ENCODE measurements around the gene PNKD.

The PNKD gene

DNA sequence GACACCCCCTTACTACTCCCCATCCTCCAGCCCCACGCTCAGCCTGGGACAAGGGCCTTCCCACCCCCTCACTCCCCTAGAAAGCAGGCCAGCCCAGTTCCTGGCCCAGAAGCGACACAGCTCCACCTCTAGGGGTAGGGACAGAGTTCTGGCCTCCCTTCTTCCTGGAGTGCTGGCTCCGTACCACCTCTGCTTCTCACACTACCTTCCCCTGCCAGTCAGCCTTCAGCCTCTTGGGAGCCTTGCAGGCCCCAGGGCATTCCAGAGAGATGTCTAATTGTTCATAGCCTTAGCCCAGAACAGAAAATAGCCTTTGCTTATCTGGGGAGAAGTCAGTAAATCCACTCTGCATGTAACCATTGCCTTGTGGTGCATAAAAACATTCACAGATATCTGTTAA is 73.3 kb downstream of the PNKD start:
- DNase-seq (ENCODE audit: low read depth), result no peak

DNA sequence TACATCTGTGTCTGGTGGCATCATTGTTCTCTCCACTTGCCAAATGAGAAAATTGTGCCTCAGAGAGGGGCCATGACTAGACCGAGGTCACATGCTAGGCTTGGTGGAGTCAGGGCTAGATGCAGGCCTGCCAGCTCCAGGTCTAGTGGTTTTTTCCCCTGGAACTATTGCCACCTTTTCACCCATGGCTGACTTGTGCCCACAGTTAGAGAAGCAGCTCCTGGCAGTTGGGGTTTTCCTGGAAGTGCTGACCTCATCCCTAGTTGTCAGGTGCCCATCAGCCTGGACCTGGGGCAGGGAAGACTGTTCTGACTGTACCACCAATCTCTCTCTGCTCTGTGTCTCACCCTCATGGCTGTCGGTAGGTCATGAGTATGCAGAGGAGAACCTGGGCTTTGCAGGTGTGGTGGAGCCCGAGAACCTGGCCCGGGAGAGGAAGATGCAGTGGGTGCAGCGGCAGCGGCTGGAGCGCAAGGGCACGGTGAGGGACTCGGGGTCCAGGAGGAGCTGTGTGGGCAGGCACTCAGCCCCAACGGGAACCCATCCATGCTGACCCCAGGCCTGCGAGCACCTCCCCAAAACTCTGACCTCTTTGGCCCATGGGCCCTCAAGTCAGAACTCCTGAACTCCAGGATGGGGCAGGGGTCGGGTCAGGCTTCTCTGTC is 73.9 kb downstream of the PNKD start:
- no peak for DNase-seq (ENCODE audit: low read depth)

- DNase-seq (ENCODE audit: low read depth), result no peak
Measured at GRCh38 chr2:218344755-218345417, 74.6 kb downstream of the PNKD start.

- DNase-seq (ENCODE audit: low read depth), result no peak
Measured at GRCh38 chr2:218345491-218346236, 75.3 kb downstream of the PNKD start.

GRCh38 chr2:218347172-218347571 is 76.9 kb downstream of the PNKD start:
- DNase-seq (ENCODE audit: low read depth), result no peak

DNA sequence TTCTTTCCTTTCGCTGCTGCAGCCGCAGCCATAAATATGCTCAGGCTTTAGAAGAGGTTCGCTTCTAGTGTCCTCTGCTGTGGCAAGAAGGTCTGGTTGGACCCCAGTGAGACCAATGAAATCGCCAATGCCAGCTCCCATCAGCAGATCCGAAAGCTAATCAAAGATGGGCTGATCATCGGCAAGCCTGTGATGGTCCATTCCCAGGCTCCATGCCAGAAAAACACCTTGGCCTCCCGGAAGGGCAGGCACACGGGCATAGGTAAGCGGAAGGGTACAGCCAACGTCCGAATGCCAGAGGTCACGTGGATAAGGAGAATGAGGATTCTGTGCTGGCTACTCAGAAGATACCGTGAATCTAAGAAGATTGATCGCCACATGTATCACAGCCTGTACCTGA is 83.7 kb downstream of the PNKD start:
- DNase-seq (ENCODE audit: low read depth), result no peak

DNA sequence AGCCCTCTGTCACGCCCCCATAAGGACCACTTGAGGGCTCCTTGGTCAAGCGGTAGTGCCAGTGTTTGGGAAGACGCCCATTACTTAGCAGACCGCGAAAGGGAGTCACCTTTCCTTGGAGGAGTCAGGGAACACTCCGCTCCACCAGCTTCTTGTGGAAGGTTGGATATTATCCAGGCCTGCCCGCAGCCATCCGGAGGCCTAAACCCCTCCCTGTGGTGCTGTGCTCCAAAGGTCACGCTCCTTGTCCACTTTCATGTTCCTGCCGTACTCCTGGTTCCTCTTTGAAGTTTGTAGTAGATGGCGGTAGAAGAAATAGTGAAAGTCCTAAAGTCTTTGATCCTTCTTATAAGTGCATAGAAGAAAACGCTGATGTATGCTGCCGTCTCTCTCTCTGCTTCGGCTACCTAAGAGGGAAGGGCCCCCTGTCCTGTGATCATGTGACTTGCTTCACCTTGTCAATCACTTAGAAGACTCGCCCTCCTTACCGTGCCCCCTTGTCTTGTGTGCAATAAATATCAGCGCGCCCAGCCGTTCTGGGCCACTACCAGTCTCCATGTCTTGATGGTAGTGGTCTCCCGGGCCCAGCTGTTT is 84.6 kb downstream of the PNKD start:
- DNase-seq (ENCODE audit: low read depth), result no peak

DNA sequence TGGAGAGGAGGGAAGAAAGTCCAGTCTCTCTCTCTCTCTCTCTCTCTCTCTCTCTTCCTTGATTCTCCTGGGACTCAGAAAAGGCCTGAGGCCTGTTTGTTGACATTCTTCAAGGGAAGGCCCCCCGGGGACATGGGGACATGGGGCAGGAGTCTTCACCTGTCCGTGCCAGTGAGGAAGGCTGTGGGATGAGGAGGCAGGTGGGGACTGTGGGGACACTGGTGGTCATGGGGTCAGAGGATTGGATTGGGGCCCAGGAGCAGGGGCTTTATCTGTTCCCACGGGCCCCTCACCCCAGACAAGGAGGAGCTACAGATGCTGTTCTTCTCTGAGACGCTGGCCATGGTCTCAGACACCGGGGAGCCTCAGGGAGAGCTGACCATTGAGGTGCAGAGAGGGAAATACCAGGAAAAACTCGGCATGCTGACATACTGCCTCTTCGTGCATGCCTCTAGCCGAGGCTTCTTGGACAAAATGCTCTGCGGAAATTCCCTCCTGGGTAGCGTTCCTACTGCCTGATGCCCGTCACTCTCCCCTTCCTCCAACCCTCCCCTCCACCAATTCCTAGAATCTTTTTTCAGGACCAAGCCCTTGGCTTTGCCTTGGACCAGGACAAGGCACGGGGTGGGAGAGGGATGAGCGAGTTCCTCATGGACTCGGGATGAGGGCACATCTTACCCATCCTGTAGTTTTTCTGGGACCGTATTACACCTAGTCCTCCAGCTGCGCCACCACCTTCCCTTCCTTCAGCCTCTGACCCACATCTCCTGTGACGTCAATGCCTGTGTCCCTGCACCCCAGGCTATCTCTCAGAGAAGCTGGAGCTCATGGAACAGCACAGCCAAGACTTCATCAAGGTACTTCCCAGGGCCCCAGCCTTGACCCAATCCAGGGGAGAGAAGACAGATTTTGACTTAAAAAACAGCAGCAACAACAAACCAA is 87.2 kb downstream of the PNKD start:
- DNase-seq (ENCODE audit: low read depth), result no peak

- no peak for DNase-seq (ENCODE audit: low read depth)
Measured at GRCh38 chr2:218360453-218360852, 90.1 kb downstream of the PNKD start.

DNA sequence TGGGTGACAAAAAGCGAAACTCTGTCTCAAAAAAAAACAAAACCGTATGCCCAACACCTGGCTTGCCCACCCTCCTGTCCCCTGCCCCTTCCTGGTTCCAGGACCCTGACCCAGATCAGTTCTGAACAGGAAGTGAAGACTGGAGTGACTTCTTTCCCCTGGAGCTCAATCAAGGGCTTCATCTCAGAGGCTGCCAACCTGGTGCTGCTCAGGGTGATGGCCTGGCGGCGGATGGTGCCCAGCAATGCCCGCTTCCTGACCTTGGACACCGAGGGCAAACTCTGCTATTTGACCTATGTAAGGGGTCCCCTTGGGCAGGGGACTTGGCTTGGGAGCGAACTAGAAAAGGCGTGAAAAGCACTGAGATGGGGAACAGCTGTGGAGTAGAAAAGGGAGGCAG is 92.3 kb downstream of the PNKD start:
- no peak for DNase-seq (ENCODE audit: low read depth)

DNA sequence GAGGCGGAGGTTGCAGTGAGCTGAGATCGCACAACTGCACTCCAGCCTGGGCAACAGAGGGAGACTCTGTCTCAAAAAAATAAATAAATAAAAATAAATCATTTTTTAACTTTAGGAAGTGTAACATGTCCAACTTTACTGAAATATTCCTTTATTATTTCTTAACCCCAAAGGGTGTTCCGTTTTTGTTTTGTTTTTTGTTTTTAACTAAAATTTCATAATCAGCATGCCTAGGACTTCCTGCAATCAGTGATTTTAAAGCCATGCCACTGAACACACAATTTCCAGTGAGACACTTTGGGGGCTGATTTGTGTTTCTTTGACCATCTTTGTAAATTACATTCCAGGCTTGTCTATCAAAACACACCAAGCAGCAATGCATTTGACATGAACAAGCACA is 93.4 kb downstream of the PNKD start:
- no peak for DNase-seq (ENCODE audit: low read depth)

DNA sequence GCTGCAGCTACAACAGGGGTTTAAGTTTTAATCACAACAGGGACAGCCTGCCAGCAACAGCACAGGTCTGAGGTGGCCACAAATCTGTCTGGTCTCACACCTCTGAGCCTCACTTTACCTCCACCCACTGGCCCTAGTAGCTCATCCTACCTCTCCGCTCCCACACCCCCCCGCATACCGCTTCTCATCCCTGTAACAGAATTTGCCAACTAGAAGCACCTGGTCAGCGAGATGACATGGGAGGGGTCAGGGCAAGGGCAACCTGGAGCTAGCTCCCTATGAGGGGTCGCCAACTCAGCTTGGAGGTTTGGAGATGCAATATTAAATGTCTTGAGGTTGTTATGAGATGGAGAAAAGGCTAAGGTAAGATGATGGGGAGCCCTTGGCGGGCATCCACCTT is 93.9 kb downstream of the PNKD start:
- no peak for DNase-seq (ENCODE audit: low read depth)

DNA sequence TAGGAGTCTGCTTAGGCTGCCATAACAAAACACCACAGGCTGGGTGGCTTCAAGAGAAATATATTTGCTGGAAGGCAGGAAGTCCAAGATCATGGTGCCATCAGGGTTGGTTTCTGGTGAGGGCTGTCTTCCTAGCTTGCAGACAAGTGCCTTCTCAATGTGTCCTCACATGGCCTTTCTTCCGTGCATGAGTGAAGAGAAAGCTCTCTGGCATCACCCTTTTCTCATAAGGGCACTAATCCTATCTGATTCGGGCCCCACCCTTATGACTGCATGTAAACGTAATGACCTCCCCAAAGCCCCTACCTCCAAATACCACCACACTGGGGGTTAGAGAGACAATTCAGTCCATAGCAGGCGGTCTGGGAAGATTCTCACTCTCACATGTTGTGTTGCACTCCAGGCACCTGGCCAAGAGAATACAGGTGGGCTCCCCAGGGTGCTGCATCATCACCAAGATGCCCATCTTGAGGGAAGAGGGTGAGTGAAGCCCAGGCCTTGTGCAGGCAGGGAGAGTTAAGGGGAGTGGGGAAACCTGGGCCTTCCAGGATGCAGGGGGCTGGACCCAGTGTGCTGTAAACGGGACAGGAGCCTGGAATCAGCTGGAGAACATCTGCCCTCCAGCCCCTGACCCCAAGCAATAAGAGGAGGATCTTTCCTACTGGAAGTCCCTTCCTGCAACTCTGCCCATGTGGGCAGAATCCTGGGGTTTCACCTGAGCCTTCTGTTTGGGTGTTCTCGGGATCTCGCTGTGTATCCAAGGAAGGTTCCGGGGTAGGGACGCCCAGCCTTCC is 96.5 kb downstream of the PNKD start:
- no peak for DNase-seq (ENCODE audit: low read depth)

DNA sequence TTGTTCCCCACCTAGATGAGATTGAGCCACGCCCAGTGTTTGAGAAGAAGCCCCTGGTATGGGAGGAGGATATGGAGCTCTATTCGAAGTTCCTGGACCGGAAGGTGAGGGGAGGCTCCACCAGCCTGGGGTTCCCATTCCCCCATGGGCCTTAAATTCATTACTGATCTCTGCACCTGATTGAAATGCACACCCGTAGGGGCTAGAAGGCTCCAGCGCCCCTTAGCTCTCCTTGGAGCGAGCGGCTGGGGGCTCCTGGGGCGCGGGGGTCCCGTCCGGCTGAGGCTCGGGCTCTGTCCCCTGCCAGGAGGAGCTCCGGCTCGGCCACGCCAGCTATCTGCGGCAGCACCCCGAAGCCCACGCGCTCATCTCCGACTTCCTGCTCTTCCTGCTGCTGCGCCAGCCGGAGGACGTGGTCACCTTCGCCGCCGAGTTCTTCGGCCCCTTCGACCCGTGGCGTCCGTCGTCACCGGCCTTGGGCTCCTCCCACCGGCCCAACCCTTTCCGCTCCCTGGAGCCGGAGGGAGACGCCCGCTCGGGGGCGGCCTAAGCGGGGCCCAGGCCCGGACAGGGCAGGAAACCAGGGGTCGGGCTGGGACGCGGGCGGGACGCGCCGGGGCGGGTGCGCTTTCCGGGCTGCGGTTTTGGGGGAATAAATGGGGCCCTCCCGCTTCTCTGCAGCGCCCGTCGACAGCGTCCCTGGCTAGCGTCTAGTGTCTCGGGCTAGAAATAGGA is 97.3 kb downstream of the PNKD start:
- peak; percentile 55 for DNase-seq (ENCODE audit: low read depth)

DNA sequence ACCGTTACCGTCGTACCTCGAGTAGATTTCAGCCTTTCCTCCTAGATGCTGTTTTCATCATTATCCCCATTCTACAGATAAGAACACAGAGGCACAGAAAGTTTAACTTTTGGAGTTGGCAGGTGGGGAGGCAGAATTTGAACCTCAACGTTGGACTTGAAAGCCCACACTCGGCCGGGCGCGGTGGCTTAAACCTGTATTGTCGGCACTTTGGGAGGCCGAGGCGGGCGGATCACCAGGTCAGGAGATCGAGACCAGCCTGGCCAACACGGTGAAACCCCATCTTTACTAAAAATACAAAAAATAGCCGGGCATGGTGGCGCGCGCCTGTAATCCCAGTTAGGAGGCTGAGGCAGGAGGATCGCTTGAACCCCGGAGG is 97.8 kb downstream of the PNKD start:
- no peak for DNase-seq (ENCODE audit: low read depth)

- no peak for DNase-seq (ENCODE audit: low read depth)
Measured at GRCh38 chr2:218368621-218369153, 98.4 kb downstream of the PNKD start.

- DNase-seq (ENCODE audit: low read depth), result no peak
Measured at GRCh38 chr2:218369330-218369729, 99.0 kb downstream of the PNKD start.

DNA sequence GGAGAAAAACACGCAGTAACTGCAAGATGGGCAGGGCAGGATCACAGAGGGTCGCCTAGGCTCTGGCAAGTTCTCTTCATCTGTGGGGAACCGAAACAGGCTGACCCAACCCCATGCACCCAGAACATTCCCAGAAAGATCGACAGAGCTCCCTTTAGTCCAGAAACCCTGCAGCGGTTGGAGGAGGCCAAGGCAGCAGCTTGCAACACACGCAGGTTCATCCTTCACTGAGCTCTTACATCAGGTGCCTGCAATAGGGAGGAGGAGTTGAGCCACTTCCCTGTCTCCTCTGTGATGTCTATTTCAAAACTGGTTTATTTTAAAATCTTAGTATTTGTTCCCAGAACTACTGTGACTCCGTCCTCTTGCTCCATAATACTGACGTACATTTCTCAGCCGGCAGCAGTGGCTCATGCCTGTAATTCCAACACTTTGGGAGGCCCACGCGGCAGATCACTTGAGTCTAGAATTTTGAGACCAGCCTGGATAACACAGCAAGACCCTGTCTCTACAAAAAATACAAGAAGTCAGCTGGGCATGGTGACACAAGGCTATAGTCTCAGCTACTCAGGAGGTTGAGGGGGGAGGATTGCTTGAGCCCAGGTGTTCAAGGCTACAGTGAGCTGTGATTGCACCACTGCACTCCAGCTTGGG is 100.2 kb downstream of the PNKD start:
- DNase-seq (ENCODE audit: low read depth), result no peak

- no peak for DNase-seq (ENCODE audit: low read depth)
Measured at GRCh38 chr2:218371983-218372350, 101.6 kb downstream of the PNKD start.

- no peak for DNase-seq (ENCODE audit: low read depth)
Measured at GRCh38 chr2:218374795-218375194, 104.5 kb downstream of the PNKD start.
